GM21737 (cell line): ENCODE data around the gene F11.
"Not testable (repeated sequence)": the region's sequence is repeated elsewhere in the genome, so short reads cannot be mapped to it uniquely, and the experiment has no call there.

ENCODE experiments used
- ATAC-seq: cut with Tn5 transposase; IDR thresholded peaks from one replicate; pipeline ENCODE4 v1.9.1; 2021; ENCODE audit warnings: mild to moderate bottlenecking, moderate library complexity; ENCODE audit not compliant: unreplicated experiment

F11 gene

GRCh38 chr4:186298031-186298647 is 32.1 kb downstream of the F11 start:
- ATAC-seq = no peak

- no peak for ATAC-seq
Observed at GRCh38 chr4:186299291-186299690, 33.3 kb downstream of the F11 start.

- no peak for ATAC-seq
Observed at GRCh38 chr4:186300659-186301390, 34.8 kb downstream of the F11 start.

- no peak for ATAC-seq
Observed at GRCh38 chr4:186304216-186304615, 38.2 kb downstream of the F11 start.

- no peak for ATAC-seq
Observed at GRCh38 chr4:186304866-186305505, 39.0 kb downstream of the F11 start.

- no peak for ATAC-seq
Observed at GRCh38 chr4:186307497-186307896, 41.5 kb downstream of the F11 start.

- ATAC-seq = no peak
Observed at GRCh38 chr4:186307916-186308315, 41.9 kb downstream of the F11 start.

GRCh38 chr4:186318481-186318880 is 52.5 kb downstream of the F11 start:
- ATAC-seq = no peak

- ATAC-seq = not testable (repeated sequence)
Observed at GRCh38 chr4:186324660-186325059, 58.7 kb downstream of the F11 start.

- no peak for ATAC-seq
Observed at GRCh38 chr4:186326391-186326790, 60.4 kb downstream of the F11 start.

GRCh38 chr4:186329372-186329771 is 63.4 kb downstream of the F11 start:
- ATAC-seq = no peak

- no peak for ATAC-seq
Observed at GRCh38 chr4:186330368-186330767, 64.4 kb downstream of the F11 start.

- no peak for ATAC-seq
Observed at GRCh38 chr4:186335793-186336192, 69.8 kb downstream of the F11 start.
